Measurements from ENCODE around the gene OR5H2. TPM values are rescaled to one million over a fixed set of nuclear protein-coding genes. Genes with fewer than 3 reads are reported as not detected.

OR5H2 gene
- 312 and 314 TPM in 2 replicates for total RNA-seq (2013; cell fraction: nucleolus; rRNA removed)
- total RNA-seq (2014; rRNA removed): not detected in 2 replicates
- not detected in 2 replicates for total RNA-seq (2014; rRNA removed; fragmentation: Illumina TruSeq; extraction: Trizol)
- total RNA-seq (2021): not detected in 2 replicates
- polyA plus RNA-seq (2011; ENCODE audit: low read depth): not detected
- 1.7 and 3.7 TPM in 2 replicates for polyA plus RNA-seq (2011; rRNA removed)
- polyA plus RNA-seq (2011; cell fraction: cytosol; rRNA removed): 0.08 and 0.13 TPM in 2 replicates
- 7.3 and 7.9 TPM in 2 replicates for polyA plus RNA-seq (2011; cell fraction: nucleus; rRNA removed)
- not detected in 2 replicates for polyA plus RNA-seq (2012)
- not detected in 2 replicates for polyA plus RNA-seq (2014; fragmentation: Illumina TruSeq; extraction: Trizol)
- polyA plus RNA-seq (2014; fragmentation: Nextera tagmentation; extraction: Ambion mirVana): not detected
- polyA plus RNA-seq (2014; rRNA removed): not detected in 2 replicates
- not detected for polyA plus RNA-seq (2016; fragmentation: Nextera tagmentation; extraction: Ambion mirVana)
- polyA minus RNA-seq (2011; rRNA and poly(A)+ RNA removed): 28.1 and 30.7 TPM in 2 replicates
- polyA minus RNA-seq (2011; cell fraction: cytosol; rRNA and poly(A)+ RNA removed): not detected in 2 replicates
- 52.8 and 64.2 TPM in 2 replicates for polyA minus RNA-seq (2011; cell fraction: nucleus; rRNA and poly(A)+ RNA removed)
- percentile 87 among the genes with signal in this experiment for Bru-seq, nascent RNA
- BruChase-seq, experiment 1, labeled RNA remaining after a 6-hour chase: percentile 95 among the genes with signal in this experiment
- percentile 94 among the genes with signal in this experiment for BruChase-seq, experiment 2, labeled RNA remaining after a 2-hour chase
- long read RNA-seq, experiment 1: 0 reads
- long read RNA-seq, experiment 2: 0 reads

- Histone ChIP-seq H3K27me3 (replicated peaks in 1 of 2; ENCODE audit: control insufficient read depth in 2 of 2, insufficient read depth in 2 of 2, low read length in 1 of 2) (no peaks in the 10 kb centered on the region), H4K20me1 (ENCODE audit: control insufficient read depth, insufficient read depth) (no peaks in the 10 kb centered on the region), H3K79me2 (ENCODE audit: control insufficient read depth, insufficient read depth, low read length) (no peaks in the 10 kb centered on the region), H3K9ac (ENCODE audit: control insufficient read depth, insufficient read depth, low read length) (no peak within 1 kb of the TSS), H3K4me1 (ENCODE audit: control insufficient read depth, insufficient read depth, low read length) (no peaks in the 10 kb centered on the region), H3K9me3 (replicated peaks; ENCODE audit: control insufficient read depth, insufficient read depth, low read length) (no peaks in the 10 kb centered on the region), H2AFZ (ENCODE audit: control insufficient read depth, low read depth, low read length) (no peak within 1 kb of the TSS), H3K27ac (ENCODE audit: control insufficient read depth, insufficient read depth) (no peak within 1 kb of the TSS), H3K4me3 (no peak within 1 kb of the TSS), H3K4me2 (ENCODE audit: control insufficient read depth, insufficient read depth) (no peak within 1 kb of the TSS), H3K36me3 (ENCODE audit: control insufficient read depth in 2 of 2, insufficient read depth in 2 of 2, low read length in 1 of 2) (no peaks in the 10 kb centered on the region)
- ChIA-PET CTCF (no interaction called here), POLR2A (no interaction called here), RAD21 (ENCODE audit: unreplicated experiment) (no interaction called here), SMC1A (ENCODE audit: uncharacterized antibody, unreplicated experiment) (interaction anchor here (1.0 kb wide), 1 partner anchor 33 kb away, joined by 4 read pairs; no protein-coding TSS in a partner anchor)
- WGBS (ENCODE audit: insufficient coverage, insufficient replicate concordance, low lambda C conversion rate, missing lambda C conversion rate): 18% methylated on average over 2 of the region's 2 CpGs
- ATAC-seq: no peak
- TF ChIP-seq ZBTB40 (IDR thresholded peaks at IDR 0.05; ENCODE audit: borderline replicate concordance) (no peak), RELA (IDR thresholded peaks at IDR 0.05; ENCODE audit: borderline replicate concordance, partially characterized antibody) (no peak)
- intact Hi-C loops (cut with micrococcal nuclease; ENCODE audit: unreplicated experiment) (no loop called here), in situ Hi-C loops (cut with MboI) (no loop called here)
- no peak for DNase-seq (ENCODE audit: low read depth, low spot score)
- no peak for FAIRE-seq
- BruUV-seq (replicated peaks): no TSS peak
Observed at GRCh38 chr3:98282205-98282604, at the start of gene OR5H2. Gene OR5H2, plus strand, starts transcription at chr3:98282505. Its CDS starts 398 bp downstream, at chr3:98282903.

All from GM12878 (cell line).